OCI-LY1 (cell line): ENCODE measurements around the gene RPL37.

Source experiments
- EZH2 ChIP-seq: fragments of 200-600 bp; sonication (generic), shearing (Covaris generic); IDR thresholded peaks from 2 replicates; pipeline ENCODE4 v1.8.0; 2017; ENCODE audit warnings: borderline replicate concordance, mixed run types, mild to moderate bottlenecking, antibody characterized with exemption, low read length, moderate library complexity, mixed read lengths
- TF ChIP-seq, protein P1 (sequence below): fragments of 200-600 bp; sonication (generic), shearing (Covaris generic); IDR thresholded peaks from 2 replicates; pipeline ENCODE4 v1.5.1; 2017; ENCODE audit warnings: mild to moderate bottlenecking, antibody characterized with exemption, low read length, moderate library complexity, mixed read lengths

DNA sequence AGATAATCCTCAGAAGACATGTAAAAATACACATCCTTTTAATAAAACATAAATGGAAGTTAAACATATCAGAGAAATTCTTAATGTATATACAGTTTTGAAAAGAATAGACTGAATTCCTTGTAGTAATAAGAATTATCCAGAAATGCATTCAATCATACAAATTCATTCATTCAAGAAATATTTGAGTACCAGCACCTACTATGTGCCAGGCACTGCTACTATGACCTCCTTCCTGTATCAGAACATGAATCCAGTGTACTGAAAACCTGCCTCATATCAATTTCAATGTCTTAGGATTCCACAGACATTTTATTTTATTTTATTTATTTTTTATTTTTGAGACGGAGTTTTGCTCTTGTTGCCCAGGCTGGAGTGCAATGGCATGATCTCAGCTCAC lies 50.1 kb downstream of the RPL37 start:
- TF ChIP-seq, protein P1, sequence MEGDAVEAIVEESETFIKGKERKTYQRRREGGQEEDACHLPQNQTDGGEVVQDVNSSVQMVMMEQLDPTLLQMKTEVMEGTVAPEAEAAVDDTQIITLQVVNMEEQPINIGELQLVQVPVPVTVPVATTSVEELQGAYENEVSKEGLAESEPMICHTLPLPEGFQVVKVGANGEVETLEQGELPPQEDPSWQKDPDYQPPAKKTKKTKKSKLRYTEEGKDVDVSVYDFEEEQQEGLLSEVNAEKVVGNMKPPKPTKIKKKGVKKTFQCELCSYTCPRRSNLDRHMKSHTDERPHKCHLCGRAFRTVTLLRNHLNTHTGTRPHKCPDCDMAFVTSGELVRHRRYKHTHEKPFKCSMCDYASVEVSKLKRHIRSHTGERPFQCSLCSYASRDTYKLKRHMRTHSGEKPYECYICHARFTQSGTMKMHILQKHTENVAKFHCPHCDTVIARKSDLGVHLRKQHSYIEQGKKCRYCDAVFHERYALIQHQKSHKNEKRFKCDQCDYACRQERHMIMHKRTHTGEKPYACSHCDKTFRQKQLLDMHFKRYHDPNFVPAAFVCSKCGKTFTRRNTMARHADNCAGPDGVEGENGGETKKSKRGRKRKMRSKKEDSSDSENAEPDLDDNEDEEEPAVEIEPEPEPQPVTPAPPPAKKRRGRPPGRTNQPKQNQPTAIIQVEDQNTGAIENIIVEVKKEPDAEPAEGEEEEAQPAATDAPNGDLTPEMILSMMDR: no peak
- TF ChIP-seq EZH2: no peak
